HG02885 (cell line): ENCODE measurements around the gene ANKRD10.
A peak's percentile ranks its signal among the peaks of the same experiment; 100 is the strongest.
"Not testable (repeated sequence)": the region's sequence is repeated elsewhere in the genome, so short reads cannot be mapped to it uniquely, and the experiment has no call there.

Experiments used
- ATAC-seq: cut with Tn5 transposase; IDR thresholded peaks from one replicate; pipeline ENCODE4 v1.9.1; 2021; ENCODE audit warnings: mild to moderate bottlenecking; ENCODE audit not compliant: unreplicated experiment, poor library complexity

ANKRD10 gene

DNA sequence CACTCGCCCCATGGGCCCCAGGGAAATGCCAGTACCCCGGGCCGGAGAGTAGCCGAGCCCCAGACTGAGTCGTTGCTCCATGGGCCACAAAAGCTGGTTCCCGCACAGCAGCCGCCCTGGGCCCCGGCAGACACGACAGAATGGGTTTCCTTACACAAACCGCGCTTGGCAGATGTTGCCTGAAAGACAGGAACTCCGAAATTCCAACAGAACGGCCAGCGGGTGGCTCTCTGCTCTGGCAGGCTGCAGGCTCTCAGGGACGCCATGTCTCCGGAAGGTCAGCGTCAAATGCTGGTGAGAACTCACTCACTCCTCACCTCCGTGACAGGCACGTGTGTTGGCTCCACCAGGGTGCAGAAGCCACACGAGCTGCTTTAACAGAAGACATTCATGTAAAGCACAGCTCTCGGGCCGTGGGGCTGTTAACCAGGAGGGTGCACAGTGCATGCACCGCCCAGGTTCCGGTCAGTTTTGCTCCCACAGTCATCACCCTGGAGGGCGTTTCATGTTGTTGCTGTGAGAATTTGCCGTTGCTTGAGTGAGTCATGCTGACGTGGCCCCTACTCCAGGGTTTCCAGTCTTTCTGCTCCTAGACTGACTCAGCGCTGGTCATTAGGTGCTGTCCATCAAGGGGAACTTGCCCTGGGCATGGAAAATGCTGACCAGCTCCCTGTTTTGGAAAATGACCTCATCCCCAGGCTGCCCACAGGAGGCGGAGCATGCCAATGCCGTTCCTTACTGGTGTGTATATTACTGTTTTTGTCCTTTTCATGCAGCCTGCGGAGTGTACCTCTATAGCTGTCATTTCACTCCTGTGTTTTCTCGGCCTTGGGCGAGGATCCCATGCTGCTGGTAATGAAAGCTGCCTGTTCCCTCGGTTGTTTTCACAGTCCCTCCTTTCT, 44.8 kb downstream of the ANKRD10 start:
- no peak for ATAC-seq

DNA sequence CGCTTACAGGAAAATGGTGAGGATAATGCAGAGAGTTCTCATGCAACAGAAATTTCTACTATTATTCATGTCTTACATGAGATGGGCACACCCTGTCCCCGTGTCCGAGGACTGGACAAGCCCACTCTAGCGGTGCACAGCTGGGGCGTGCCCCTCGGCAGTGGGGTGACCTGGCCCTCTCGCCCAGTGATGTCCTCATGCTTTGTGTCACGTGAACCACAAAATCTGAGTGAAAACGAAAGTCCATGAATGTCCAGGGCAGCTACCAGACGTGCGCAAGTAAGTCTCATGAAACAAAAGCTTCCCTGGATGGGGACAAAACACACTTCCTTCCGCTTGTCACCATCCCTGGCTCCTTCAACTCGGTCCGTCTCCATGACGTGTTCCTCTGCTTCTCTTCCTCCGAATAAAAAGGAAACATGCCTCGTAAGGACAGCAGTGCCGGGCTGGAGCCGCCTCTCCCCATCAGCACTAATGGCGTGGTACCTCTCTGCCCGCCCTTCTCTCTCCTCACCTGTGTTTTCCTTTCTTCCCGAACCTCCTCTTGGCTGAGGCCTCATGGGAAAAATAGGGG, 45.6 kb downstream of the ANKRD10 start:
- ATAC-seq = no peak

DNA sequence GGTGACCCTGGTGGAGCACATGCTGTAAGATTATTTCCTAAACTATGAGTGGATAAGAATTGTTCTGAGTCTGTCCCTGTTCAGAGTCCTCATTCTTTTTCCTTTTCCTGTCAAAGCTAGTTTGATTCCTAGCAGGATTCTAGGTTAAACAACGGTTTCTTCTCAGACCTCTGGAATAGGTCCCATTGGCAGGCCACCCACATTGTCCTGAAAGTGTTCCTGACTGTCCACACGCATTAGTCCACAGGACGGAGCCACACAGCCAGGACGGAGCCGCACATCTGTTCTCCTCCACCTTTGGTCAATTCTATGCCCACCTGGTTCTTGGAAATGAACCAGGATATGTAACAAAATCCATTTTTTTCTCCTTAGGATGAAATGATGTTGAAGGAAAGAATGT, 46.1 kb downstream of the ANKRD10 start:
- ATAC-seq = no peak

DNA sequence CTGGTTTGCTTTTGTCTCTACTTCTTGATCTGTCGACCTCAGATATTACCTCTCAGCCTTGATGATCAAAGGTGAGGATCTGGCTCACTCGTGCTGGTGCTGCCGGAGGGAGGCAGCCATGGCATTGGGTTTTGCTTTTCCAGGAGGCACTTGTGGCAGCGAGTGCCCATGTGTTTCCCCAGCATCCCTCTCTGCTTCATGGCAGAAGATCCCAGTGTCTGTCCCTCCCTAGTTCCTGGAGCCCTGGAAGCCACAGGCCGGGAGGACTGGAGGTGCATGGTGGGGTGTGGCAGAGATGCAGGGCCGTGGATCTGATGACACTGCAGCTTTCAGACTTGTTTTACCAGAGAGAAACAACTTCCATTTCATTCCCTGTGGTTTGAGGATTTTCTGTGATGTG, 47.5 kb downstream of the ANKRD10 start:
- no peak for ATAC-seq

DNA sequence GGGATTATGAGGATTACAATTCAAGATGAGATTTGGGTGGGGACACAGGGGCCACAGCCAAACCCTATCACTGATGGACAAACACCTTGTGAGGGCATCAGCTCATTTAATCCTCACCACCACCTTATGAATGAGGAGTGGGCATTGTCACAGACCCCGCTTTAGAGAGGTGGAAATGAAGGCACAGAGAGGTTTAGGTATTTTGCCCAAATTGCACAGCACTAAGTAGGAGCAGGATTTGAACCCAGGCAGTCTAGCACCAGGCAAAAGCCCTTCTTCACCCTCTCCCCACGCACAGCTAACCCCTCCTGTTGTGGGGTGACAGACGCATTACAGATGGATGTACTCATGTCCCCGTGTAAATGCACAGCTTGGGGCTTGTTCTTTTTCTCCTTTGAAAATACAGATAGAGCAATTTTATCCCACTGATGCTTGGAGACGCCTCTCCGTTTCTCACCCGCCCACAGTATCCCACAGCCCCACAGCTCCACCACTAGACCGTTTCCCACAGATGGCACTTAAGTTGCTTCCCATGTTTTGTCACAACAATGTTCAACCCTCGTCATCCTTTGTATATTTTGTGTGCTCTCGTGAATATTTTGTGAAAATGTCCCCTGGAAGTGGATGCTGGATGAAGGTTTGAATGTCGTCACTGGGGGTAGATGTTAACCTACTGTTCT, 48.2 kb downstream of the ANKRD10 start:
- no peak for ATAC-seq

DNA sequence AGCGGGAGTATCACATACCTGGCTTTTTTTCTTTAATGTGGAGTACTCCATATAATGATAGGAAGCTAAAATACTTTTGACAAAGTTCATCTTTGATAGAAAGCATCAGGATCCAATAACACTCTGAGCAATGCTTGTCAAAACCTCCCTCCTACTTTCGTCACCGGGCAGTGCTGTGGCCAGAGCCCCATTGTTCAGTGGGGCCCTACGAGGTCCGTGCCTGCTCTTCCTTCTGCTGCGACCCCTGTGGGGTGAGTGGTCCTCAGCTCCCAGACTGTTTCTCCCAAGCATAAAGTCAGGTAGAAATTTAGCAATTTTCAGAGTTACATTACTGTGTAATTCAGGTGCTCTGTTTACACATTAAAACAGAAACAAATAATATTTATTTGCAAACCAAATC, 51.2 kb downstream of the ANKRD10 start:
- ATAC-seq = no peak

- no peak for ATAC-seq
Observed at GRCh38 chr13:110860983-110861382, 53.9 kb downstream of the ANKRD10 start.

DNA sequence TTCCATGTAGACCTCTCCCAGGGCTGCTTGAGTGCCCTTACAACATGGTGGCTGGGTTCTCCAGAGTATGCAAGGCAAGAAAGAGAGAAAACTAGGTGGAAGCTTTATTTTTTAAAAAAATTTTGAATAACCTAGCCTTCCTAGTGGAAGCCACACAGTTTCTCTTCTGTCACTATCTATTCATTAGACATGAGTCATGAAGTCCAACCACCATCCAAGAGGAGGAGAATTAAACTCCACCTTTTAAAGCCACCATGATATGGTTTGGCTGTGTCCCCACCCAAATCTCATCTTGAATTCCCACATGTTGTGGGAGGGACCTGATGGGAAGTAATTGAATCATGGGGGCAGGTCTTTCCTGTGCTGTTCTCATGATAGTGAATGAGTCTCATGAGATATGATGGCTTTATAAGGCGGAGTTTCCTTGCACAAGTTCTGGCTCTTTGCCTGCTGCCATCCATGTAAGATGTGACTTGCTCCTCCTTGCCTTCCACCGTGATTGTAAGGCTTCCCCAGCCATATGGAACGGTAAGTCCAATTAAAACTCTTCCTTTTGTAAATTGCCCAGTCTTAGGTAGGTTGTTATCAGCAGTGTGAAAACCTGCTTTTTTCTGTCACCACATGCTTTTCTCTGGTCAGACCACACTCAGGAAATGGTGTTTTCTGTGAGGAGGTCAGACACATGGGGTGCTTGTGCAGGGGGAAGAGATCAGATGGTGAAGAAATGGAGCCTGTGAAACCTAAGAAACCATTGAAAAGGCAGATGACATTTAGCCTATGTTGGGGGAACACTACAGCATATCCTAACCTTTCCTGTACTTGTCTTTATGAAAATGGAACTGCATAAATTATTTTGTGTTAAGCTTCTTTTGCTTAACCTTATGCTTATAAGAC, 57.7 kb downstream of the ANKRD10 start:
- peak; percentile 56 for ATAC-seq

DNA sequence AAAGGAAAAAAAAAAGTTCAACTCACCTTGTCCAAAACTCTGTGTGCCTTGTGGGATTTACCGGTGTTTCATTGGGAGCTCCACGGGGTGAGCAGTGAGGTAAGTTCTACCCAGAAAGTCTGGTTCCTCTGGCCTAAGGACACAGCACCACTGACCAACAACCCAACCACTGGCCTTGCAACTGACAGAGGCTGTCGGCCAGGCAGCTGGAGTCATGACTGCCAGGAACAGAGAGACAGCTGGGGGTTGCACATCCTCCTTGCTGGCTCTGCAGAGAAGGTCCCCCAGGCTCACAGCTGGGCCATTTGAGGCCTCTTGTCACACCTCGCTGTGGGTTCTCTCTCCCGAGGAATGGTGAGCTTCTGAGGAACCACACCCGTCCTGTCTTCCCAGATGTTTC, 59.5 kb downstream of the ANKRD10 start:
- no peak for ATAC-seq

- no peak for ATAC-seq
Observed at GRCh38 chr13:110854866-110855265, 60.0 kb downstream of the ANKRD10 start.

DNA sequence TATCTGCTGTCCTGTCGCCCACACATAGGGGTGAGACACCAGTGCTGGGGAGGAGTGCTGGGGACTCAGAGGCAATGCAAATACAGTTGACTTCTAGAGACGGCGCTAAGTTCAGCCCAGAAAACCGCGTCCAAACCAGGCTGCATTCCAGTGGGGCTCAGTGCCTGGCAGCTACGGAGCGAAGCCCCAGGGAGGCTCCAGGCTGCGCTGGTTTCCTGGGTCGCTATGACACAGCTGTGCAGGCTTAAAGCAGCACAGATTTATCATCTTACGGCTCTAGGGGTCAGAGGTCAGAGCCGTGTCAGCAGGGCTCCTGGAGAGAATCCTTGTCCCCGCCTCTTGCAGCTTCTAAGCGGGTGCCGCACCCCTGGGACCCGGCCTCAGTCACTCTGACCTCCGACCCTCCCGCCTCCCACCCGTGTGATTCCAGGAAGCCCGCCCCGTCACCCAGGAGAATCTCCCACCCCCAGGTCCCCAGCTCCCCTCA, 61.6 kb downstream of the ANKRD10 start:
- no peak for ATAC-seq

DNA sequence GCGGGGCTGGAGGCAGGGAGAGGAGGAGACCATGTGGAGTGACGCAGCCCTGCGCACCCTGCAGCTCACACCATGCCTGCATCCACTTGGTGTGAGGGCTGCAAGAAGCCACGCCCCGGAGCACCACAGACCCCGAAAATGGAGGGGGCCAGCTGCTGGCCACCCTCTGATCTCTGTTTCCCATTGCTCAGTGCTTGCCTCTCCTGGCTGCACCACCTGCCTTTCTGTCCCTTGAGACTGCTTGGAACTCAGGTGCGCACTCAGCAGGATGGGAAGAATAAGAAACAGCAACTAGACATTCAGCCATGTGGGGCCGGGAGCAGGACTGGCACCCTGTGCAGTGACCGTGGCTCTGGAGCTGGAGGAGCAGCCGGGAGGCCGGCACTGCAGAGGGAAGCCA, 64.0 kb downstream of the ANKRD10 start:
- ATAC-seq = no peak

DNA sequence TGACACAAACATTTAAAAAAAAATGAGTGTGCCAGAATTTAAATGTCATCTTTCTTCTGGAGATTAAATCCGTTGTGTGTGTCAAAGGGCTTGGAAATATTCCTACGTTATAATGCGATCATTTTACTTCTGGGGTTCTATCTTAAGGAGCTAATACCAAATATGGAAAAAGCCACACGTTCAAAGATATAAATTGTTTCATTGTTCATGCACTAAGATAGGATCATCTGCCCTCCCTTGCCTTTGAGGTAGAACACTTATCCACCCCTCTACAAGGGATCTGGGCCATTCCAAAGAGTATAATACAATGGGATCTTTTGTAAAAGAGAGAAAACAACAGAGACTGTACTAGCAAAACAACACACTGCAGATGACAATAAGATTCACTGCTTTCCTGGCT, 64.9 kb downstream of the ANKRD10 start:
- ATAC-seq = no peak

DNA sequence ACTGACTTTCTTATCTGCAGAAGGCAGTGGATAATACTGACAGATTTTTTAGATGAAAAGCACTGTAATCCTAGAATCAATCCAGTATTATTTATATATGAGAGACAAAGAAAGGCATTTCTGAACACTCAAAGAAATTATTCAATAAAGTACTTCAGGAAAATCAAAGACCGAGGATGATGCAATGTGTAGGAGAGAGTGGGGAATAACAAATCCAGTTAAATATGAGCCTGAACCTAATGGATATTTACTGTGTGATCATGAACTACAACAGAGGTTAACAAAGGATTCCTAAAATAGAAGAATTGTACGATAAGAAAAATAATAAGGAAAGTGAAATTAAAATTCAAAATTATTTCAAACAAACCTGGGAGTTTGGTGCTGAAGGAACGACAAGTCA, 69.3 kb downstream of the ANKRD10 start:
- no peak for ATAC-seq

DNA sequence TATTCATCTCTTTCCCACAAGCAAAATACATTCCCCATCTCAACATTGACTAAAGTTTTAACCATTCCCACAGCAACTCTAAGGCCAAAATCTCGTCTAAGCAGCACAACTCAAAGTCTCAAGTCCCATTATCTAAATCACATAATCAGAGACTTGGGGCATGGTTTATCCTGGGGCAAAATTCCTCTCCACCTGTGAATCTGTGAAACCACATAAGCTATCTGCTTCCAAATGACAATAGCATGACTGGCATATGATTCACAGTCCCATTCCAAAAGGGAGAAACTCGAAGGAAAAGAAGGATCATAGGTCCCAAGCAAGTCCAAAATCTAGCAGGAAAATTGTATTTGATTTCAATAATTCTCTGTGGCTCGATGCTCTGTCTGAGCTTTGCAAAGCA, 73.0 kb downstream of the ANKRD10 start:
- no peak for ATAC-seq

DNA sequence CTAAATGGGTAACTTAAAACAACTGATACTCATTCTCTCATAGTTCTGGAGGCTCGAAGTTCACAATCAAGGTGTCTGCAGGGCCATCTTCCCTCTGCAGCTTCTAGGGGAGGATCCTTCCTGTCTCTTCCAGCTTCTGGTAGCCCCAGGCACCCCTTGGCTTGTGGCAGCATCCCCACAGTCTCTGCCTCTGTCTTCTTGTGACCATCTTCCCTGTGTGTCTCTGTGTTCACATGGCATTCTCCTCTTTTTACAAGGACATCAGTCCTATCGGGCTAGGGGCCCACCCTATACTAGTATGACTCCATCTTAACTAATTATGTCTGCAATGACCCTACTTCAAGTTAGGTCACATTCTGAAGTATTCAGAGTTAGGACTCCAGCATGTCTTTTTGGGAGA, 73.5 kb downstream of the ANKRD10 start:
- ATAC-seq = no peak

DNA sequence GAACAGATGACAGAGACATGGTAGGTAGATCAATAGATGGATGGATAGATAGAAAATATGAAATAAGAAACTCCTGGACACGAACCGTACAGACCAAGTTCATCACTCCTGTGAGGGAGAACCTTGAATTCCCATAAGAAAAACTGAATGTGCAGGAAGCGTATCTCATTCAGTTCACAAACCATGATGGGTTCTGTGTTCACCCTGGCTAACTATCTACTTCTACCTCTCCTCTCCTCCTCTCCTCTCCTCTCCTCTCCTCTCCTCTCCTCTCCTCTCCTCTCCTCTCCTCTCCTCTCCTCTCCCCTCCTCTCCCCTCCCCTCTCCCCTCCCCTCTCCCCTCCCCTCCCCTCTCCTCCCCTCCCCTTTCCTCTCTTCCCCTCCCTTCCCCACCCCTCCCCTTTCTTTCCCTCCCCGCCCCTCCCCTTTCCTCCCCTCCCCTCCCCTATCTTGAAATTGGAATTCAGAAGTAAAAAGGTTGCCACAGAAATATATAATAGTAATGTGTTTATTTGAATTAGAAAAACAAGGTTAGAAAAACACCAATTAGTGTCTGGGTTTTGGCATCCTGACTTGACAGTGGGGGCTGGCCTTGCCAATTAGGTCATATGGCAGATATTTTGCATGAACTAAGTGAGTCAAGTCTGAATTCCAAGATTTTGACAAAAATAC, 75.9 kb downstream of the ANKRD10 start:
- ATAC-seq = no peak

DNA sequence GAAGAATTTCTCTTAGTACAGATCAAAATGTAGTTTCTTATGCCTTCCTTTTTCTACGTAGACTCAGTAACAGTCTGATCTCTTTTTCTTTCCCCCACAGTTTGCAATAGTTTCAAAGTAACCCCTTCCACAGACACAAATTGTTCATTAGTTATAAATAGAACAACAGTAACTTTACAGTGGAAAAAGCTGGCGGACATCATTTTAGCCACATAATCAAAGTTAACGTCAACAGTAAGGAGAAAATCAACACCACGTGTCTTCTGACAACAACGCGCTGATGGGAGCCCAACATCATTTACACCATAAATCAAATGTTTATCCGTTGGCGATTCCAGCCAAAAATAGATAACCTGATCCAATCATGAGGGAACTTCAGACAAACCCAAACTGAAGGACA, 76.8 kb downstream of the ANKRD10 start:
- no peak for ATAC-seq

DNA sequence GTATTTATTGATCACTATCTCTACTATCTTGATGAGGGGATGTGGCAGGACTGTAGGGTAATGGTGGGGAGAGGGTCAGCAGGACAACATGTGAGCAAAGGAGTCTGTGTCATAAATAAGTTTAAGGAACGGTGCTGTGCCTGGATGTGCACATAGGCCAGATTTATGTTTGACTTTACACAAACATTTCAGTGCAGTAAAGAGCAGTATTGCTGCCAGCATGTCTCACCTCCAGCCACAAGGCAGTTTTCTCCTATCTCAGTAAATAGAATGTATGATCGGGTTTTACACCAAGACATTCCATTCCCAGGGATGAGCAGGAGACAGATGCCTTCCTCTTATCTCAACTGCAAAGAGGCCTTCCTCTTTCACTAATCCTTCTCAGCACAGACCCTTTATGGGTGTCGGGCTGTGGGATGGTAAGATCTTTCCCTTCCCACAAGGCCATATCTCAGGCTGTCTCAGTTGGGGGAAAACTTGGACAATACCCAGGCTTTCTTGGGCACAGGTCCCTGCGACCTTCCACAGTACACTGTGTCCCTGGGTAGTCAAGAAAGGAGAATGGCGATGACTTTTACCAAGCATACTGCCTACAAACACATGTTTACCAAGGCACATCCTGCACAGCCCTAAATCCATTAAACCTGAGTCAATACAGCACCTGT, 77.3 kb downstream of the ANKRD10 start:
- not testable (repeated sequence) for ATAC-seq
